Fibroblast of villous mesenchyme (primary cell): Measurements from ENCODE around the gene INSIG2. TPM values are rescaled to one million over a fixed set of nuclear protein-coding genes. Genes with fewer than 3 reads are reported as not detected.

ENCODE experiments used
- DNase-seq: peaks from one replicate; pipeline ENCODE4 v3.0.0-alpha.2; 2010; ENCODE audit warnings: low read depth
- H3K4me3 ChIP-seq: 2 replicates; pipeline ENCODE4 v1.5.1; 2011; ENCODE audit warnings: low read depth, mild to moderate bottlenecking, low read length
- total RNA-seq: library from RNA; depleted of rRNA; stranded (reverse); fragments of >200 nt; gene quantifications from 2 replicates; pipeline ENCODE4 v1.2.3, GENCODE V29; 2012
- TF ChIP-seq, protein P1 (sequence below): IDR thresholded peaks from 2 replicates; pipeline ENCODE4 v1.5.1; 2012; ENCODE audit warnings: low read depth, mild to moderate bottlenecking, low read length; ENCODE audit not compliant: insufficient read depth

The INSIG2 gene
- total RNA-seq, 1 donor: 13.0 TPM

DNA sequence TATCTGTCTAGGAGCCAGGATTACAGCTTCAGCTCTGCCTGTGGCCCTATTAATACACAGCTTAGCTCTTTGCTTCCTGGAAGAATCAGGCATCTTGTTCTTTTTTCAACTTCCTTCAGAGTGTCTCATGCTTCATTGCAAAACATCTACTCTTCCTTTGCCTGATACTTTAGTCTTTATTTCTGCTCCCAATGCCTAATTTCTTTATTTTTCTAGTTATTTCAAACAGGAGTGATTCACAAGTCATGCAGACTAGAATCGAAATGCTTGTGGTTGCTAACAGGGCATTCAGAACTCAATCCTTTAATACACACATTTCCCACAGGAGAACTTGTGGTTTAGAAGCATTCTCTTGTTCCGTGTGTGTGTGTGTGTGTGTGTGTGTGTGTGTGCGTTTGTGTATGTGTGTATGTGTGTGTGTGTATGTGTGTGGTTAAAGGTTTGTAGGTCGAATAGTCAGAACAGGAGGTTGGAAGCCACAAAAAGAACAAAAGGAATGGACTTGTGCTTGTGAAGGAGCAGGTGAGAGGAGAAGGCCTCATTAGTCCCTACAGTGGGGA, 28.3 kb upstream of the INSIG2 start:
- peak; percentile 79 for DNase-seq
- H3K4me3 ChIP-seq: no peak overlapping the region
- TF ChIP-seq, protein P1, sequence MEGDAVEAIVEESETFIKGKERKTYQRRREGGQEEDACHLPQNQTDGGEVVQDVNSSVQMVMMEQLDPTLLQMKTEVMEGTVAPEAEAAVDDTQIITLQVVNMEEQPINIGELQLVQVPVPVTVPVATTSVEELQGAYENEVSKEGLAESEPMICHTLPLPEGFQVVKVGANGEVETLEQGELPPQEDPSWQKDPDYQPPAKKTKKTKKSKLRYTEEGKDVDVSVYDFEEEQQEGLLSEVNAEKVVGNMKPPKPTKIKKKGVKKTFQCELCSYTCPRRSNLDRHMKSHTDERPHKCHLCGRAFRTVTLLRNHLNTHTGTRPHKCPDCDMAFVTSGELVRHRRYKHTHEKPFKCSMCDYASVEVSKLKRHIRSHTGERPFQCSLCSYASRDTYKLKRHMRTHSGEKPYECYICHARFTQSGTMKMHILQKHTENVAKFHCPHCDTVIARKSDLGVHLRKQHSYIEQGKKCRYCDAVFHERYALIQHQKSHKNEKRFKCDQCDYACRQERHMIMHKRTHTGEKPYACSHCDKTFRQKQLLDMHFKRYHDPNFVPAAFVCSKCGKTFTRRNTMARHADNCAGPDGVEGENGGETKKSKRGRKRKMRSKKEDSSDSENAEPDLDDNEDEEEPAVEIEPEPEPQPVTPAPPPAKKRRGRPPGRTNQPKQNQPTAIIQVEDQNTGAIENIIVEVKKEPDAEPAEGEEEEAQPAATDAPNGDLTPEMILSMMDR: no peak

DNA sequence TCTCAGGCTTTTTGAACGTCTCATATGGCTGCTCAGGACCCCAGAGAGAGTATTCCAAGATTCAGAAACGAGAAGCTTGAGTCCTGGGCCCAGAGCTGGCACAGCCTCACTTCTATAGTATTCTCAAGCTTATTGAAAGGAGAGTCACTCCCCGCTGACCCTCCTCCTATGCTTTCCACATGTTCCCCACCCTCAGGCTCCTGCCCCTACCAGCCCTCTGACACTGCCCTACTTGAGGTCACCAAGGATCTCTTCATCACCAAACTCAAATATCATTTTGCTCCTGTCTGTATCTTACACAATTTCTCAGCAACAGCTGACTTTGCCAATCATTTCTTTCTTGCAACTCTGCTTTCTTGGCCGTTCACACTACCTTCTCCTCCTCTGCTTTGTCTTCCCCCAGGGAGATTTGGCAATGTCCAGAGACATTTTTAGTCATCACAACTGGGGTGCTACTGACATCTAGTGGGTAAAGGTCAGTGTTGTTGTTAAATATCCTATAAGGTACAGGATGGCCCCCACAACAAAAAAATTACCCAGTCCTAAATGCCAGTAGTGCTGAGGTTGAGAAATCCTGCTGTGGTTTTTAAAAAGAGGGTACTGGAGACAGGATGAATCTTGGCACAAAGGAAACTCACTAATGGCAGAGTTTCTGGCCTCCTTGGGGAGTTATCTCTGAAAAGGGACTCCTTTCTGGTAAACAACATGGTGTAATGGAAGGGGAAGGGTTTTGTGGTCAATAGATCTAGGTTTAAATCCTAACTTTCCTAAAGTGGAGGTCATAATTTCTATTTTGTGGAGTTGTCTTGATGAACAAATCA, 26.9 kb upstream of the INSIG2 start:
- H3K4me3 ChIP-seq: no peak overlapping the region
- DNase-seq: peak; percentile 67

DNA sequence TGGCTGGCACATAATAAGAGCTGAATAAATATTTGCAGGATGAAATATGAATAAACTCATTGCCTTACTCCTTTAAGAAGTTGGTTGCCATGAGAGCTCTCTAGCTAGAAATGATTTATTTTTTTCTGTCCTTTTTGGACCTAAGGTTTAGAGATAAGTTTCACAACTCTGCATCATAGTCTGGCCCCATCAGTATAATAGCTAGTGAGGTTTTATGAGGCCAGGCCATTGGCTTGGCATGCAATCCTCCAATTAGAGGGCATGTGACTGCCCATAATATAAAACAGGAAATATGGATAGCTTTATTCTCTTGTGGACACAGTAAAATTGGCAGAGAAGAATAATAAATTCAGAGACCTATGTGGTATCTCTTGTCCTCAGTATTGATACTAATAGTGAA, 26.2 kb upstream of the INSIG2 start:
- no peak overlapping the region for H3K4me3 ChIP-seq
- peak; percentile 22 for DNase-seq
- TF ChIP-seq, protein P1: no peak

More for the DNA sequence above, 26.9 kb upstream of the INSIG2 start:
- TF ChIP-seq, protein P1: peak; percentile 62

DNA sequence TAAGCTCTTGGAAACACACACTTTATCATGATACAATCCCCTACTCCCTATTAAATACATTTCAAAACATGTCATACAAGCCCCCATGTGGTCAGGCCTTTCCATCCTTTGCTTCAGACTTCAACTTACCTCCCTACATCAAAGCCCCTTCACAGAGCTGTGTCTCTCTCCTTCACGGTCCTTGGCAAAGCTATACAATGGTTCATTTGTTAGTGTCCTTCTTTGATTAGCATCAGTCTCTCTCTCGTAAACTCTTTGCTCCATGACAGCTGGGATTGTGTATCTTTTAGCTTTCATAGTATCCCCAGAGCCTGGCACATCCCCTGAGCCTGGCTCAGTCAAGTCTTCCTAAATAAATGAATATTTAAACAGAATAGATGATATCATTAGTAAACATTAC, 25.6 kb upstream of the INSIG2 start:
- H3K4me3 ChIP-seq: no peak overlapping the region
- TF ChIP-seq, protein P1: no peak
- no peak for DNase-seq

DNA sequence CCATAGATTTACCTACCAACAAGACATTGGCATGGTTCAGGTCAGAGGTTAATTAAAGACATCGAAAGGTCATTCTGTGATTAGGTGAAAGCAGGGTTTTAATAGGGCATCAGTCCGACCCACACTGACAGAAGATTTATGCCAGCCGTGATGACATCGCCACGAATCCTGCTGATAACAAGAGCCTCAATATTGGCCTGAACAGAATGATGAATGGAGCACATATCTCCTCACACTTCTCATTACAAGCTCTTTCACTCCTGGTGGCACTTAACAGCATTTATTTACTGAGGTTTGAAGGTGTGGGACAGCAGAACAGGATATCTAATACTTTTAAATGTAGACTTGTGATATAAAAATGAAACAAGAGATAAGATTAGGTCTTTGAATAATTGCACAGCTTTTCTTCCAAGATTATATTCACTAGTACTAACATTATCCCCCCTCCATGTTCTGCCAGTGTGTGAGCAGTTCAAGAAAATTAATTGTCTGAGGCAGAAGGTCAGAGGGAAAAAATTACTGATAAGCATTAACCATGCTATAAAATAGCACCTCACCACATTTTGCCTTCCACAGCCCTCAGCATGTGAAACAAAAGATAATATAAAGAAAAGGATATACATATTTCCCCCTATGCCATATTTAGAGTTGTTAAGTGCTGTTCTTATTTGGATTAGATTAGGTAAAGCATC, 23.1 kb upstream of the INSIG2 start:
- TF ChIP-seq, protein P1: no peak
- no peak for DNase-seq

DNA sequence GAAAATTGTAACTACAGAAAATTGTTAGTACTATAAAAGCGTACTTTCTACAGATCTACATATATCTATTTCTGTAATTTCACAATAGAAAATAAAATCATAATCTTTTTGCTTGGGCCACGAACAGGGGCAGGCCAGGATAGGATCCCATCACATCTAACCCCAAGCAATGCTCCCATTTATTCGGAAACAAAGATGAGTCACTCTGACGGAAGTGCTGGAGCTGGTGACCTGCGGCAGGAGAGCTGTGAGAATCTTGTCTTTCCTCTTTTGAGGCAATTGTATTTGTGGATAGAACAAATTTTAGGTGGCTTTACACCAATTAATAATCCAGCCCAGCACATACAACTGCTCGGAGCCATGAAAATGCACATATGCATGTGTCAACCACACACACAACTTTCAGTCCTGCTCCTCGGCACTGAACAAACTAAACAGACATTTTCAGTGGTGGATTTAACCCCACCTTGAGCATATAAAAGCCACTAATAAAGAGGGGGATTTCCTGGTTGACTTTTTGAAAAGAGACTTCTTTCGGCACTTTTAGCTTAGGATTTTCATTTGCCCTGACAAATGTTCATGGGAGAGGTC, 22.3 kb upstream of the INSIG2 start:
- DNase-seq: no peak
- no peak overlapping the region for H3K4me3 ChIP-seq
- TF ChIP-seq, protein P1: no peak

More for the DNA sequence above, 23.1 kb upstream of the INSIG2 start:
- no peak overlapping the region for H3K4me3 ChIP-seq
